C4-2B (cell line): Measurements from ENCODE around the gene SLITRK2.

Experiments used
- H3K27ac ChIP-seq: fragments of 450-650 bp; 2 replicates; pipeline ENCODE4 v1.5.1; 2017
- CTCF ChIP-seq: fragments of 450-650 bp; conservative IDR thresholded peaks from 2 replicates; pipeline ENCODE4 v1.5.1; 2017; ENCODE audit warnings: mild to moderate bottlenecking
- ZFX ChIP-seq: fragments of 450-650 bp; IDR thresholded peaks from 2 replicates; pipeline ENCODE4 v1.6.1; 2017

Gene SLITRK2, protein sequence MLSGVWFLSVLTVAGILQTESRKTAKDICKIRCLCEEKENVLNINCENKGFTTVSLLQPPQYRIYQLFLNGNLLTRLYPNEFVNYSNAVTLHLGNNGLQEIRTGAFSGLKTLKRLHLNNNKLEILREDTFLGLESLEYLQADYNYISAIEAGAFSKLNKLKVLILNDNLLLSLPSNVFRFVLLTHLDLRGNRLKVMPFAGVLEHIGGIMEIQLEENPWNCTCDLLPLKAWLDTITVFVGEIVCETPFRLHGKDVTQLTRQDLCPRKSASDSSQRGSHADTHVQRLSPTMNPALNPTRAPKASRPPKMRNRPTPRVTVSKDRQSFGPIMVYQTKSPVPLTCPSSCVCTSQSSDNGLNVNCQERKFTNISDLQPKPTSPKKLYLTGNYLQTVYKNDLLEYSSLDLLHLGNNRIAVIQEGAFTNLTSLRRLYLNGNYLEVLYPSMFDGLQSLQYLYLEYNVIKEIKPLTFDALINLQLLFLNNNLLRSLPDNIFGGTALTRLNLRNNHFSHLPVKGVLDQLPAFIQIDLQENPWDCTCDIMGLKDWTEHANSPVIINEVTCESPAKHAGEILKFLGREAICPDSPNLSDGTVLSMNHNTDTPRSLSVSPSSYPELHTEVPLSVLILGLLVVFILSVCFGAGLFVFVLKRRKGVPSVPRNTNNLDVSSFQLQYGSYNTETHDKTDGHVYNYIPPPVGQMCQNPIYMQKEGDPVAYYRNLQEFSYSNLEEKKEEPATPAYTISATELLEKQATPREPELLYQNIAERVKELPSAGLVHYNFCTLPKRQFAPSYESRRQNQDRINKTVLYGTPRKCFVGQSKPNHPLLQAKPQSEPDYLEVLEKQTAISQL

DNA sequence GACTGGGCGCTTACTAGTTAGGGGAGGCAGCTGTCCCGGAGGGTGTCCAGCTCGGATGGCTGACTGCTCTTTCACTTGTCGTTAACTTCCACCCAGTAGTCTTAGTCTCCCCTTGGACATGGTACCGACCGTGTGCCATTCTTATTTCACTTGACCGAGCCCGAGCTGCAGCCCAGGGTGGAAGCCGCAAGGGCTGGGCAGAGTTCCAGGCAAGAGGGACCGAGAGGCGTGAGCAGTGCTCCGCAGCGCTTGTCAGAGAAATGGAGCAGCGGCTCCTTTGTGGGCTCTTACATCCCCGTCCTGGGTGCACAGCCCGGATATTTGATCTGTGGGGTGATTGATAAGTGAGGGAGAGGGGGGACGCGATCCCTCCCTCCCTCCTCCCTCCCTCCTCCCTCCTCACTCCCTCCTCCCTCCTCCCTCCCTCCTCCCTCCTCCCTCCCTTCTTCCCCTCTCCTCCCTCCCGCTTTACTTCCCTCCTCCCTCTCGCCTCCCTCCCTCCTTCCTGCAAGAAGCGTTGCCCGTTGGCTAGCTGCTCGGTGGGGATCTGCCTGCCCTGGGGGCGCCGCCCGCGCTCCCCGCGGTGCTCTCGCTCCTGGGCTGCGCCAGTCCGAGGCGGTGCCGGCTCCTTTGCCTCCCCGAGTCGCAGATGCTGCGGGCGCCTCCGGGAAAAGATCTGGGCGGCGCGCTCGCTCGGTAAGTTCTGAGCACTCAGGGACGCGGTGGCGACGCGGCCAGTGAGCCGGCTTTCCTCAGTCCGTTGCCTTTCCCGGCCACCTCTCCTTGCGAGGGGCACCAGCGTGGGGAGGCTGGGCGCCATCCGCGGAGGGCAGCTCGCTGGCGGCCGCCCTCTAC lies at the start of gene SLITRK2:
Gene SLITRK2, plus strand, starts transcription at position 499 of the 855 bp plus-strand sequence. CDS start 4,597 bp downstream, outside the sequence.
- TF ChIP-seq CTCF = no peak
- TF ChIP-seq ZFX = no peak
- no peak within 1 kb of the TSS for H3K27ac ChIP-seq

DNA sequence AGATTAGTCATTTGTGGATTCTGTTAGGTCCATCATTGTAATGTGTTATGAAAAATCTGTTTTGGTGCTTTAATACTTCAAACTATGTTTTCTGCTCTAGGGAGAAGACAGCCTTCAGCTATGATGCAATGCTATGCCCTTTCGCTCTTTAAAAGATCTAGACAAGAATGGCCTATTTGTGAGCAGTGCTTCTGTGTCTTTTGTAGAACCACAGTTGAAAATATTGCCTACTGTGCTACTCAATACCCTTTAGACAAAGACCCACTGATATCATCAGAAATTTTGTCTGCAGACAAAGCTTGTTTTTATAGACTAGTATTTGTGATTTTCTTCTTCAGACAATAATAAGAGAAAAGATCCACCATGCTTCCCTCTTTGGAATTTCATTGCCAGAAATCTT lies 44.6 kb upstream of the SLITRK2 start:
- TF ChIP-seq ZFX = no peak
- no peak for TF ChIP-seq CTCF
- no peak overlapping the region for H3K27ac ChIP-seq

DNA sequence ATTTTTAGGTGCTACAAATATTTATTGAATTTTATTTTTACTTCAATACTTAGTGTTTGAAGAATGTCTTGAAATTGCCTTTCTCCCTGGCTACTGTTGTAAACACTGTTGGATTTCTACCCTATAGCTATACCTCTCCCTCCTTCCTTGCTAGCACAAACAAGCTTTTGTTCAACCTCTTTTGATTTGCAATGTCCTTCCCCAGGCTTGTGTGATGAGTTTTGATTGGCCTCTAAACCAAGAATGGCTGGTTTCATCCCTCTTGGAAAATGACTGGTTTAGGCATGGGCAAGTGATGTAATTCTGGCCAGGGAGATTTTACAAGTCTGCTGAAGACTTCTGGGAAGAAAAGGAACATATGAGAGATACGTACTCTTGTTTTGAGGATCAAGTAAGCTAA lies 25.3 kb upstream of the SLITRK2 start:
- H3K27ac ChIP-seq = no peak overlapping the region
- no peak for TF ChIP-seq CTCF
- TF ChIP-seq ZFX = no peak

GRCh38 chrX:145803508-145803907 lies 14.1 kb upstream of the SLITRK2 start:
- no peak overlapping the region for H3K27ac ChIP-seq
- TF ChIP-seq ZFX (no peak), CTCF (no peak)

- no peak overlapping the region for H3K27ac ChIP-seq
- no peak for TF ChIP-seq CTCF
- no peak for TF ChIP-seq ZFX
Observed at GRCh38 chrX:145813081-145813480, 4.5 kb upstream of the SLITRK2 start.

DNA sequence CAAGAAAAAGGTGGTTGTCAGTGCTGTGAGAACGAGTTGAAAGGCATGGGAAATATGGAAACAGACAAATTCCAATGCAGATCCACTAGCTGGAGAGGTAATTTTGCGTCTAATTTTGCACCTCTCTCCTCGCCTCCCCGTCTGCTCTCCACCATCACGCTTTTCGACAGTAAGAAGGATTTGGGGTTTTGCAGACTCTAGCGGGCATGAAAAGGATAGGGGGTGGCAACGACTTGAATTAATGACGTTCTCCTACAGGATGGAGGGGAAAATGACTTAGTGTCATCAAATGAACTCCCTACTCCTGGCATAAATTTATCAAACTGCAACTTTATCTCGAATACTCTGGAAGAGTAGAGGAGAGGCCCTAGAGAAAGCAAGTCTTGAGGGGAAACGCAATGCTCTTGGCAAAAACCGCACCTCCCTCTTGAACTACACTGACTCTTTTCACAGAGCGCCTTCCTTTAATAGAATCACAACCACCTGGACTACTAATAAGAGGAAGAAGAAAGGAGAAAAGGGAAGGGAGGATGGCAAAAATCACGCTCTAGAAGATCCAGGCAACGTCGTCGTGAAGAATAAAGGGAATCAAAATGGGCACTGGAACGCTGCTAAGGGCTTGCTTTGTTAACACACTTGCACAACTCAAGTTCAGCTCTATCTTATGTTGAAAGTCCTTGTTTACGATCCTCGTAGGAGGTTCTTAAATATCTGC lies 871 bp upstream of the SLITRK2 start:
- TF ChIP-seq CTCF = no peak
- no peak overlapping the region for H3K27ac ChIP-seq
